IMR-90 (cell line): ENCODE measurements around the gene GATA5. TPM values are rescaled to one million over a fixed set of nuclear protein-coding genes. Genes with fewer than 3 reads are reported as not detected.

Experiments
- ATAC-seq: fragments of 200-7000 bp; cut with Tn5 transposase; 2 replicates; pipeline ENCODE4 v1.9.1; 2020; ENCODE audit warnings: low read depth, mild to moderate bottlenecking, moderate library complexity
- BruUV-seq: library from RNA; stranded (reverse); fragments of 400-500 nt; replicated peaks from 2 replicates; lab custom pipeline; 2021; lab: Mats Ljungman, UMichigan
- CTCF ChIA-PET: fragments of 300-600 bp; formaldehyde crosslinking; extraction: SDS; loops from one replicate; lab custom pipeline; 2021; ENCODE audit warnings: antibody characterized with exemption; lab: Yijun Ruan, JAX
- POLR2A ChIA-PET: fragments of 300-600 bp; sonication (Branson Sonifier 250); formaldehyde crosslinking; loops from one replicate; lab custom pipeline; 2022; ENCODE audit warnings: antibody characterized with exemption; ENCODE audit not compliant: unreplicated experiment; lab: Charles Lee
- DNase-seq: peaks from one replicate; pipeline ENCODE4 v3.0.0; 2013
- H2AFZ ChIP-seq: replicated peaks from 2 replicates; pipeline ENCODE3; 2013; ENCODE audit warnings: low read length, mild to moderate bottlenecking; ENCODE audit not compliant: poor library complexity
- H2AK5ac ChIP-seq: 2 replicates; pipeline ENCODE4 v1.6.1; 2013; ENCODE audit warnings: low read depth, low read length, inconsistent platforms
- H2AK9ac ChIP-seq: replicated peaks from 2 replicates; pipeline ENCODE3; 2013; ENCODE audit warnings: mild to moderate bottlenecking, low read depth, low read length, moderate library complexity; ENCODE audit not compliant: poor library complexity
- H2BK120ac ChIP-seq: 2 replicates; pipeline ENCODE4 v1.6.1; 2013; ENCODE audit warnings: low read depth, low read length, inconsistent platforms
- H2BK15ac ChIP-seq: 3 replicates; pipeline ENCODE4 v1.6.1; 2013; ENCODE audit warnings: low read depth, low read length, inconsistent platforms
- H2BK20ac ChIP-seq: 2 replicates; pipeline ENCODE4 v1.6.1; 2013; ENCODE audit warnings: low read depth, mild to moderate bottlenecking, inconsistent platforms, low read length, moderate library complexity
- H2BK5ac ChIP-seq: 2 replicates; pipeline ENCODE4 v1.6.1; 2013; ENCODE audit warnings: mild to moderate bottlenecking, low read depth, low read length, inconsistent platforms; ENCODE audit not compliant: poor library complexity, severe bottlenecking
- H3K14ac ChIP-seq: replicated peaks from 2 replicates; pipeline ENCODE4 v1.6.1; 2013; ENCODE audit warnings: low read depth, low read length, inconsistent platforms
- H3K18ac ChIP-seq: 2 replicates; pipeline ENCODE4 v1.6.1; 2013; ENCODE audit warnings: low read depth, low read length, control low read depth
- H3K23ac ChIP-seq: 2 replicates; pipeline ENCODE4 v1.6.1; 2013; ENCODE audit warnings: low read depth, low read length, inconsistent platforms
- H3K27ac ChIP-seq: 2 replicates; pipeline ENCODE4 v1.5.1; 2013; ENCODE audit warnings: mild to moderate bottlenecking, control low read depth, low read length; ENCODE audit not compliant: insufficient read depth
- H3K27me3 ChIP-seq: 2 replicates; pipeline ENCODE4 v1.6.1; 2013; ENCODE audit warnings: low read length; ENCODE audit not compliant: control insufficient read depth, insufficient read depth
- H3K36me3 ChIP-seq: 2 replicates; pipeline ENCODE4 v1.6.1; 2013; ENCODE audit warnings: low read length, mixed read lengths; ENCODE audit not compliant: control insufficient read depth, insufficient read depth
- H3K4ac ChIP-seq: 2 replicates; pipeline ENCODE4 v1.6.1; 2013; ENCODE audit warnings: low read depth, low read length, inconsistent platforms
- H3K4me1 ChIP-seq: 2 replicates; pipeline ENCODE4 v1.6.1; 2013; ENCODE audit warnings: low read length, mixed read lengths; ENCODE audit not compliant: control insufficient read depth, insufficient read depth
- H3K4me2 ChIP-seq: 2 replicates; pipeline ENCODE4 v1.6.1; 2013; ENCODE audit warnings: low read depth, mild to moderate bottlenecking, control low read depth, low read length, moderate library complexity
- H3K4me3 ChIP-seq: 2 replicates; pipeline ENCODE4 v1.5.1; 2013; ENCODE audit warnings: low read depth, mild to moderate bottlenecking, control low read depth, low read length, moderate library complexity; ENCODE audit not compliant: insufficient read depth
- H3K56ac ChIP-seq: 2 replicates; pipeline ENCODE4 v1.6.1; 2013; ENCODE audit warnings: low read length, inconsistent platforms; ENCODE audit not compliant: insufficient read depth; ENCODE audit errors: extremely low read depth
- H3K79me1 ChIP-seq, 2 experiments: 2 replicates each; pipeline ENCODE4 v1.6.1; 2013; ENCODE audit warnings: low read length in 2 of 2, inconsistent platforms in 1 of 2, low read depth in 1 of 2
- H3K9ac ChIP-seq: 2 replicates; pipeline ENCODE4 v1.6.1; 2013; ENCODE audit warnings: low read depth, low read length, control low read depth
- H3K9me1 ChIP-seq: 2 replicates; pipeline ENCODE4 v1.6.1; 2013; ENCODE audit warnings: low read length, inconsistent platforms; ENCODE audit not compliant: insufficient read depth
- H3K9me3 ChIP-seq: 2 replicates; pipeline ENCODE4 v1.6.1; 2013; ENCODE audit warnings: low read length; ENCODE audit not compliant: control insufficient read depth, insufficient read depth
- H4K20me1 ChIP-seq: 2 replicates; pipeline ENCODE4 v1.6.1; 2013; ENCODE audit warnings: low read length, inconsistent platforms; ENCODE audit not compliant: insufficient read depth
- H4K5ac ChIP-seq: 2 replicates; pipeline ENCODE4 v1.6.1; 2013; ENCODE audit warnings: mild to moderate bottlenecking, low read depth, low read length, control low read depth
- H4K8ac ChIP-seq, 2 experiments: 2 replicates each; pipeline ENCODE4 v1.6.1; 2013; ENCODE audit warnings: low read depth in 2 of 2, low read length in 2 of 2, control low read depth in 1 of 2, inconsistent platforms in 1 of 2
- H4K91ac ChIP-seq: 2 replicates; pipeline ENCODE4 v1.6.1; 2013; ENCODE audit warnings: low read depth, low read length, inconsistent platforms; ENCODE audit not compliant: insufficient read depth
- BHLHE40 ChIP-seq: fragments of 150-350 bp; IDR thresholded peaks from 2 replicates; pipeline ENCODE4 v1.6.1; 2016; ENCODE audit warnings: mild to moderate bottlenecking, low read depth, low read length
- CEBPB ChIP-seq: IDR thresholded peaks from 2 replicates; pipeline ENCODE4 v1.6.1; 2012; ENCODE audit warnings: low read depth, low read length, improper control_type of control experiment
- CHD1 ChIP-seq: IDR thresholded peaks from 2 replicates; pipeline ENCODE4 v1.6.1; 2012; ENCODE audit warnings: low read depth, low read length, improper control_type of control experiment
- FOS ChIP-seq: fragments of 150-350 bp; IDR thresholded peaks from 2 replicates; pipeline ENCODE4 v1.6.1; 2016; ENCODE audit warnings: low read depth, low read length
- MAZ ChIP-seq: IDR thresholded peaks from 2 replicates; pipeline ENCODE4 v1.6.1; 2012; ENCODE audit warnings: low read depth, mild to moderate bottlenecking, low read length, improper control_type of control experiment, moderate library complexity, borderline replicate concordance
- MXI1 ChIP-seq: IDR thresholded peaks from 2 replicates; pipeline ENCODE4 v1.6.1; 2012; ENCODE audit warnings: low read depth, mild to moderate bottlenecking, low read length, moderate library complexity, borderline replicate concordance
- POLR2A ChIP-seq: IDR thresholded peaks from 2 replicates; pipeline ENCODE4 v1.6.1; 2012; ENCODE audit warnings: mild to moderate bottlenecking, low read depth, low read length
- RCOR1 ChIP-seq: IDR thresholded peaks from 2 replicates; pipeline ENCODE4 v1.6.1; 2012; ENCODE audit warnings: mild to moderate bottlenecking, low read length, improper control_type of control experiment; ENCODE audit not compliant: insufficient replicate concordance
- RFX5 ChIP-seq: IDR thresholded peaks from 2 replicates; pipeline ENCODE4 v1.8.0; 2012; ENCODE audit warnings: low read depth, mild to moderate bottlenecking, low read length, moderate library complexity
- SMC3 ChIP-seq: fragments of 150-350 bp; IDR thresholded peaks from 2 replicates; pipeline ENCODE4 v1.6.1; 2016; ENCODE audit warnings: low read depth, mild to moderate bottlenecking, antibody characterized with exemption, low read length, moderate library complexity
- WGBS, 2 experiments: methylation state at CpG; one replicate each; pipeline versions ENCODE4 v1.1.5 to v1.1.7; 2013; ENCODE audit warnings: missing lambda C conversion rate in 2 of 2; ENCODE audit not compliant: insufficient read length in 1 of 2; ENCODE audit errors: extremely low coverage in 2 of 2; 5-methylcytosine and 5-hydroxymethylcytosine counted together
- dilution Hi-C: fragments of 300-500 bp; cut with HindIII; formaldehyde crosslinking; loops from one replicate; pipeline ENCODE4 v1.14.3; 2018; ENCODE audit warnings: low sequenced_read_pairs; ENCODE audit not compliant: unreplicated experiment
- in situ Hi-C: fragments of 300-500 bp; cut with MboI; formaldehyde crosslinking; loops from 3 replicates; pipeline ENCODE4 v1.14.3; 2019; ENCODE audit warnings: low sequenced_read_pairs, inconsistent platforms, mixed read lengths
- intact Hi-C: fragments of 100-400 bp; cut with micrococcal nuclease; formaldehyde crosslinking; loops from 2 replicates; pipeline ENCODE4 v1.10.0; 2022
- polyA plus RNA-seq, 3 experiments: library from polyadenylated mRNA; depleted of rRNA; stranded (reverse); fragments of >200 nt; gene quantifications; 2 replicates each; pipeline ENCODE4 v1.2.3, GENCODE V29; 2012; ENCODE audit warnings: low replicate concordance in 1 of 3
- total RNA-seq: library from RNA; depleted of rRNA; stranded (reverse); fragments of >200 nt; gene quantifications from 2 replicates; pipeline ENCODE4 v1.2.3, GENCODE V29; 2012
- TF ChIP-seq, protein P1 (sequence below): conservative IDR thresholded peaks from 2 replicates; pipeline ENCODE4 v1.5.1; 2012; ENCODE audit warnings: mild to moderate bottlenecking, low read depth, low read length, improper control_type of control experiment

Gene GATA5
- total and polyA plus RNA-seq, 2 of the 4 experiments (the other 2 are of a cell fraction): not detected

GRCh38 chr20:62430311-62430853 lies 45.4 kb downstream of the GATA5 start:
- intact Hi-C loops (no loop called here), in situ Hi-C loops (no loop called here), dilution Hi-C loops (no loop called here)
- no peak overlapping the region for H3K14ac ChIP-seq
- H3K9me1 ChIP-seq: no peaks in the 10 kb centered on the region
- no peaks in the 10 kb centered on the region for H3K9me3 ChIP-seq
- H3K4ac ChIP-seq: no peak overlapping the region
- no peaks in the 10 kb centered on the region for H4K20me1 ChIP-seq
- H2BK15ac ChIP-seq: no peak overlapping the region
- no TSS peak for BruUV-seq
- H3K27ac ChIP-seq: no peak overlapping the region
- ChIA-PET POLR2A (no interaction called here), CTCF (no interaction called here)
- H3K4me2 ChIP-seq: no peak overlapping the region
- no peak overlapping the region for H2AK5ac ChIP-seq
- no peak for DNase-seq
- H4K5ac ChIP-seq: no peak overlapping the region
- H2BK5ac ChIP-seq: no peak overlapping the region
- no peak overlapping the region for H3K56ac ChIP-seq
- H4K91ac ChIP-seq: no peak overlapping the region
- H2AFZ ChIP-seq: no peak overlapping the region
- H3K23ac ChIP-seq: no peak overlapping the region
- no peak overlapping the region for H4K8ac ChIP-seq
- WGBS, 2 experiments: 59% methylated on average over 3 of the region's 10 CpGs; no CpG with 5 or more reads in 1 of the 2 experiments
- H3K36me3 ChIP-seq: no peaks in the 10 kb centered on the region
- H3K9ac ChIP-seq: no peak overlapping the region
- H2AK9ac ChIP-seq: no peak overlapping the region
- peaks cover 63% of the 10 kb centered on the region for H3K27me3 ChIP-seq
- H3K18ac ChIP-seq: no peak overlapping the region
- no peak for TF ChIP-seq FOS
- no peak for TF ChIP-seq MXI1
- no peak for TF ChIP-seq CEBPB
- no peak for TF ChIP-seq SMC3
- TF ChIP-seq RCOR1: no peak
- TF ChIP-seq CHD1: no peak
- TF ChIP-seq POLR2A: no peak
- TF ChIP-seq BHLHE40: no peak
- no peak for TF ChIP-seq MAZ
- no peak for TF ChIP-seq RFX5
- TF ChIP-seq, protein P1, sequence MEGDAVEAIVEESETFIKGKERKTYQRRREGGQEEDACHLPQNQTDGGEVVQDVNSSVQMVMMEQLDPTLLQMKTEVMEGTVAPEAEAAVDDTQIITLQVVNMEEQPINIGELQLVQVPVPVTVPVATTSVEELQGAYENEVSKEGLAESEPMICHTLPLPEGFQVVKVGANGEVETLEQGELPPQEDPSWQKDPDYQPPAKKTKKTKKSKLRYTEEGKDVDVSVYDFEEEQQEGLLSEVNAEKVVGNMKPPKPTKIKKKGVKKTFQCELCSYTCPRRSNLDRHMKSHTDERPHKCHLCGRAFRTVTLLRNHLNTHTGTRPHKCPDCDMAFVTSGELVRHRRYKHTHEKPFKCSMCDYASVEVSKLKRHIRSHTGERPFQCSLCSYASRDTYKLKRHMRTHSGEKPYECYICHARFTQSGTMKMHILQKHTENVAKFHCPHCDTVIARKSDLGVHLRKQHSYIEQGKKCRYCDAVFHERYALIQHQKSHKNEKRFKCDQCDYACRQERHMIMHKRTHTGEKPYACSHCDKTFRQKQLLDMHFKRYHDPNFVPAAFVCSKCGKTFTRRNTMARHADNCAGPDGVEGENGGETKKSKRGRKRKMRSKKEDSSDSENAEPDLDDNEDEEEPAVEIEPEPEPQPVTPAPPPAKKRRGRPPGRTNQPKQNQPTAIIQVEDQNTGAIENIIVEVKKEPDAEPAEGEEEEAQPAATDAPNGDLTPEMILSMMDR: no peak
- H2BK20ac ChIP-seq: no peak overlapping the region
- no peaks in the 10 kb centered on the region for H3K4me1 ChIP-seq
- no peak for ATAC-seq
- H2BK120ac ChIP-seq: no peak overlapping the region
- H3K79me1 ChIP-seq: no peaks in the 10 kb centered on the region
- no peak overlapping the region for H3K4me3 ChIP-seq
